Liver (tissue), 3 donors: ENCODE results near the gene SNX13.

Experiments
- ATF3 ChIP-seq: IDR thresholded peaks from 2 replicates; pipeline ENCODE4 v1.6.1; 2016; ENCODE audit warnings: antibody characterized with exemption
- CTCF ChIP-seq: fragments of 150-350 bp; IDR thresholded peaks from 2 replicates; pipeline ENCODE4 v1.5.1; 2017; ENCODE audit warnings: improper control_type of control experiment, low read depth, low read length; ENCODE audit not compliant: missing input control
- GABPA ChIP-seq, 2 donors: IDR thresholded peaks in 1 of 2; conservative IDR thresholded peaks in 1 of 2; 2 replicates each; pipeline ENCODE4 v1.6.1; 2016; ENCODE audit warnings: antibody characterized with exemption in 2 of 2, mild to moderate bottlenecking in 1 of 2, moderate library complexity in 1 of 2
- MAX ChIP-seq: IDR thresholded peaks from 2 replicates; pipeline ENCODE4 v1.6.1; 2016; ENCODE audit warnings: antibody characterized with exemption
- ZBTB33 ChIP-seq: IDR thresholded peaks from 2 replicates; pipeline ENCODE4 v1.6.1; 2016; ENCODE audit warnings: antibody characterized with exemption
- donor health status: healthy.
- donor health status: healthy.

- no peak for TF ChIP-seq CTCF
- peak; percentile 7 for TF ChIP-seq MAX
- no peak for TF ChIP-seq GABPA (IDR thresholded peaks at IDR 0.05 in 1 of 2, conservative IDR thresholded peaks at IDR 0.05 in 1 of 2)
- no peak for TF ChIP-seq ATF3
- TF ChIP-seq ZBTB33, result no peak
Observed at GRCh38 chr7:17939606-17940301, 540 bp downstream of the SNX13 start.
